GM18517 (cell line): ENCODE data around the gene MYO1B.

Source experiments
- ATAC-seq: cut with Tn5 transposase; IDR thresholded peaks from one replicate; pipeline ENCODE4 v1.9.1; 2021; ENCODE audit warnings: mild to moderate bottlenecking, moderate library complexity; ENCODE audit not compliant: unreplicated experiment

Gene MYO1B

DNA sequence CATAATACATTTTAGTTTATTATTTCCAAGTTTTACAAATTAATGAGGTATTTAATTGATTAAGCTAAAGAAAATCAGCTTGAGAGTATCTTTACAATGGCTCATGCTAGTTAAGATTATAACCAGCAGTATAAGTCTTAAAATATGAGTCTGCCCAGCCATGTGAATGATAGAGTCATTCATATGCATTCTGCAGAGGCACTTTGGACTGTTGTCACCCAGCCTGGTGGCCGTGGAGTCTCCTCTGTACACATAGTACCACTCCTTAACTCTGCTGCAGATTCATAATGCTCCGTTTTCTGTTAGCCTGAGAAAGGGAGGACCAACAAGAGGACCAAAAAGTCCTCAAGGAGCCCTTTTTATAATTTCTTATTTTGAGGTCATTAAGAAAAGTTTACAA lies 148.8 kb downstream of the MYO1B start:
- ATAC-seq = no peak

DNA sequence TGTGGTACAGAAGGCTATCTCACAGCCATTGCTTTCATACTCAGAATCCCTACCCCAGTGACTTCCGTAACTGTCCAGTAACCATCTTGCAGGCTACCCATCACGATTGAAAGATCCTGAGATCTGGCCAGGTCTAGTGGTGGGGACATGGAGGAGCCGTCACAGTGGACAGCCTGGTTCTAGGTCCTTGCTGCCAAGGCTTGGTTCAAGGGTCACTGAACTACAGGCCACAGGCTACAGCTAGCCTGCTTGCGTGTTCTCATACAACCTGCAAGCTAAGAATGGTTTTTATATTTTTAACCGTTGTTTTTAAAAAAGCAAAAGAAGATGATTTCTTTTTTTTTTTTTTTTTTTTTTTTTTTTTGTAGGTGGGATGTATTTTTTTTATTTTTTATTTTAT lies 151.6 kb downstream of the MYO1B start:
- ATAC-seq = no peak

DNA sequence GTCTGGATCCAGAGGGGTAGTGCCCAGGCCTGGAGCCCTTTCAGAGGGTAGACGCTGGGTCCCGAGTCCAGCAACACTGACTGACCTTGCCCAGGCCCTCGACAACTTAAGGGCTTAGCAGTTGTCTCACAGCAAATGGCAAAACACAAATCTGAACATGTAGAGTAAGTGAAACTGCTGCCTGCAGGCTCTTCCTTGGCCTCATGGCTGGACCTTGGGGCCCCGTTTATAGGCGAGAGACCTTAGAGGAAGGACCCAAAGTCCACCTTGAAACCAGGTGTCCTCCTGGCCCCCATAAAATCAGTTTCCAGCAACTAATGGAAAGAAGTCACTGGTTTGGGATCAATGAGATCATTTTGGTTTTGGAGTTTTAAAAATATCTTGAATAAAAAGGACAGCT lies 154.4 kb downstream of the MYO1B start:
- ATAC-seq = no peak

DNA sequence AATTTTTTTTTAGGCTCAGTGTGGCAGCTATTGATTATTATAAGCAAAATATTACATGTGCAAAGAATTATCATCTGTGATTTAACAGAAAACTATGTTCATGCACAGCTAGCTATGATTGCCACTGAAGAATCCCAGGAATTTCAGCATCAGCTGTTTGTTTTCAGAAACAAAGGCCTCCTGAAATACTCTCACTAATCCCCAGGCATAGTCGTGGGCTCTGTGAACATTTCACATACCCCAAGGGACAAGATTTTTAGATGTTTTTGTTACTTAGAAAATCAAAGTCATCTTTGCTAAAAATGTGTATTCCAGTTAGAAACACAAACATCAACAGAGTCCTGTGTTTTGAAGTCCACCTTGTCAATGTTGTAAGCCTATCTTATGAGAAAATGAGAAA lies 156.1 kb downstream of the MYO1B start:
- ATAC-seq = no peak

DNA sequence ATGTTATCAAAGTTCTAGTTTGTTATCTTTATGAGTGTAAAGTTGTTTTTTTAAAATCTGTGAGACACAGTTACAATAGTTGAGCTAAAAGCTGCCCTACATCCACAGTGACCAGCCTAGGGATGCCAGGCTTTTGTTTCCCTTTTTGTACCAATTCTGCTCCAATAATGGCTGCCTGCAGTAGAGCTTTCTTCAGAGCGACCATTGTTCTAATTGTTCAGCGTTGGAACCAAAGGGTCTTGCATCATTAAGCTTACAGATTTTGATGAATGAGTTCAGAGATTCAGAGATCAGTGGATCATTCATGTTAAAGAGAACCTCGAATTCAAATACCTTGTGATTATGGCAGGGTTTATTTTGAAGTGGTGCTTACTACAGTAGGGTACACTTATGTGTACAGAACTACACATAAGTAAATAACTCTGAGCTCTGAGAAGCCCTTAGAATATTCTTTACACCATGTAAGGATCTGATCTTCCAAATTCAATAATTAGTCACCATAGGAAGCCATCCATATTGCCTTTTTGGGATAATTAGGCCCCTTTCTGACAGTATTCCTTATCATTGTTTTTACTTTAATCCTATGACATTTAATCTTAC lies 157.9 kb downstream of the MYO1B start:
- ATAC-seq = no peak

DNA sequence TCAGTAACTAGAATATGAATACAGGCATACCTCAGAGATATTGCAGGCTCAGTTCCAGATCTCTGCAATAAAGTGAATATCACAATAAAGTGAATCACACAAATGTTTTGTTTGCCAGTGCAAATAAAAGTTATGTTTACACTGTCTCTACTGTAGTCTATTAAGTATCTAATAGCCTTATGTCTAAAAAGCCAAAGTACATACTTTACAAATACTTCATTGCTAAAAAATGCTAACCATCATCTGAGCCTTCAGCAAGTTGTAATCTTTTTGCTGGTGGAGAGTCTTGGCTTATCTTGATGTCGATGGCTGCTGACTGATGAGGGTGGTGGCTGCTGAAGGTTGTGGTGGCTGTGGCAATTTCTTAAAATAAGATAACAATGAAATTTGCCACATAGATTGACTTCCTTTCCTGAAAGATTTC lies 159.4 kb downstream of the MYO1B start:
- ATAC-seq = no peak

DNA sequence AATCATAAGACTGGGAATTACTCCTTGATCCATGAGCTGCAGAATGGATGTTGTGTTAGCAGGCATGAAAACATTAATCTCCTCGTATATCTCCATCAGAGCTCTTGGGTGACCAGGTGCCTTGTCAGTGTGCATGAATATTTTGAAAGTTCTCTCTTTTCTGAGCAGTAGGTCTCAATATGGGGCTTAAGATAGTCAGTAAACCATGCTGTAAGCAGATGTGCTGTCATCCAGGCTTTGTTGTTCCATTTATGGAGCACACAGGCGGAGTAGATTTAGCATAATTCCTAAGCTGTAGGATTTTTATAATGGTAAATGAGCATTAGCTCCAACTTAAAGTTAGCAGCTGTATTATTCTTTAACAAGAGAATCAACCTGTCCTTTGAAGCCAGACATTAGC lies 160.3 kb downstream of the MYO1B start:
- no peak for ATAC-seq

DNA sequence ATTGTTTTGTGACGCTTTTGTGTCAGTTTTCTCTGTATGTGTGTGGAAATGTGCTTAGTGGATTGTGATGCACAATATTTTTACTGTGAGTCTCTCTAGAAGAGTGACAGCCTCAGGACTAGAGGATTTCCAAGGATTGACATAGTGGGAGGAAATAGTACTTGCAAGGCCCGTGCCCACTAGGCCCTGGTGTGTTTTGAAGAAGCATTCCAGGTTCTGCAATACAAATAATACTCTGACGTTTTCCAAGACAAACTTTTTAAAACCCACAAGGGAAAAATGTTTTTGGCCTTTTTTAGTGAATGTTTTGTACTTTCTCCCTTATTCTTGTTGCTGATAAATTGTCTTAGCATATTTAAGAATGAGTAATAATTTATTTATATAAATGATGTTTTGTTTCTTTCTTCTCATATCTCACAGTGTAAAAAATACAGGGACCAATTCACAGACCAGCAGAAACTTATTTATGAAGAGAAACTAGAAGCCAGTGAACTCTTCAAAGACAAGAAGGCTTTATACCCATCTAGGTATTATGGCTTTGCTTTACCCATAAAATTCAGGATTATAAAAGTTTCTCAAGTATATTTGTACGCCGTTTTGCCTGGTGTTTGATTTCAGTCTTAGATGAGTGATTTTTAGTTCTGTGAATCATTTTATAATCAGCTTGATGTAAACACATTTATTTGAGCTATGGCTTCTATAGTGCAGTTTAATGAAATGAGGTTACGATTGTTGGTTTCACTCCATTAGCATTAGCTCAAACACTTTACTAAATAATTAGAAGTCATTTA lies 165.6 kb downstream of the MYO1B start:
- ATAC-seq = no peak

DNA sequence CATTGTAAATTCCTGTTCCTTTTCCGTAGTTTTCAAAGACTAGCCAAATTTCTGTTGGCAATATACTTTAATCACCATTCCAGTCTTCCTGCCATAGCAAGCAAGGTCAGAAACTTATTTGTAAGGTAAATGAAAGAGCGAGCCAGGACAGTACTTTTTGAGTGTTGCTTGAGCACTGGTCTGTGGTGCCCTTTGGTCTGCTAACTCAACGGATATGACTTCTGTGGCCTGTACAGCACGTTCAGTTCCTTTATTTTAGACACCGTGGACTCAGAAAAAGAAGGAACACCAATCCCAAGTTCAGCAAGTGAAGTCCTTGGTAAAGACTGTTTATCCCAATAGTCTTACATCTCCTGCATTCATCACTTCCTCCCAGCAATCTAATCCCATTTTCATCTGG lies 166.3 kb downstream of the MYO1B start:
- ATAC-seq = no peak

DNA sequence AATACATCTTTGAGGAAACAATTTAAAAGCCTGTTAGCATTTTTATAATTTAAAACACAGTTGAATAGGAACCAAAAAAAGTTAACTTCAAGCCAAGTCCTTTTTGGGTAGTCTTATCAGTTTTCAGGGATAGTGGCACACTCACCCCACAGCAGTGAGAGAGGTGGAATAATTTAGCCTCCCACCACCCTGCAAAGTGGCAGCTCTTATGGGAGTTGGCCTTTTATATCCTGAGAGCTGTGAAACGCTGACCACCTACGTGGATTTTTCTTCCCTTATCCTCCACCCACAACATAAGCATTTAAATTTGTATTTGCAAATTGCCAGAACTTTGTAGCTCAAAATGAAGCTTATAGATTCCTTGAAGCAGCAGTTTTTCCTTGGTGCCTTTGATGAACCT lies 167.1 kb downstream of the MYO1B start:
- no peak for ATAC-seq

DNA sequence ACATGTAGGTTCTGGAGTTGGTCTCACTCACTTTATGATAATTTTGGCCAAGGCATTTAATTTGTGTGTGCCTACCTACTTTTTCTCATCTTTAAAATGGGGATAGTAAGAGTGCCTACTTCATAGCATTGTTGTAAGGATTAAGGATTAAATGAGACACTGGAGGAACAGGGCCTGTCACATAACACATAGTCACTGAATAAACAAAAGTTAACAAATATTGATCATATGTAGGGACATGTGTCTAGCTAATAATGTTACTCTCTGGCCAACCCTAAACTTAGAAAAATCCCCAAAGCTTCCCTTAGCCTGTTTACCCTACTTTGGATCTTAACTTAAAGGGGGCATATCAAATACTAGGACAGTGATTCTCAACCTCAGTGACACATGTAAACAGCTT lies 169.9 kb downstream of the MYO1B start:
- ATAC-seq = no peak

DNA sequence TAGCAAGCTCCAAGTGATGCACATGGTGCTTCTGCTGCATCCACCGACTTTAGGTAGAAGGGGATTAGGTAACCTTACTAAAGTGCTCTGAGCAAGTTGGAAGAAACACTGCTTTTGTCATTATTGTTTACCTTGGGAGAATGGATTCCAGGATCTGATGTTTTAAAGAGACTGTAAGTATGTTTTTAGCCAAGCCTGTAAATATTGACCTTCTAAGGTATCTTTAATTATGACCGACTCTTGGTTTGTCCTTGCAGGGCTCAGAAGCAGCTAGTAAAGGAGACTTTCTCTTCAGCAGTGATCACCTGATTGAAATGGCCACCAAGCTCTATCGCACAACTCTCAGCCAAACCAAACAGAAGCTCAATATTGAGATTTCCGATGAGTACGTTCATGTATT lies 170.7 kb downstream of the MYO1B start:
- ATAC-seq = no peak

DNA sequence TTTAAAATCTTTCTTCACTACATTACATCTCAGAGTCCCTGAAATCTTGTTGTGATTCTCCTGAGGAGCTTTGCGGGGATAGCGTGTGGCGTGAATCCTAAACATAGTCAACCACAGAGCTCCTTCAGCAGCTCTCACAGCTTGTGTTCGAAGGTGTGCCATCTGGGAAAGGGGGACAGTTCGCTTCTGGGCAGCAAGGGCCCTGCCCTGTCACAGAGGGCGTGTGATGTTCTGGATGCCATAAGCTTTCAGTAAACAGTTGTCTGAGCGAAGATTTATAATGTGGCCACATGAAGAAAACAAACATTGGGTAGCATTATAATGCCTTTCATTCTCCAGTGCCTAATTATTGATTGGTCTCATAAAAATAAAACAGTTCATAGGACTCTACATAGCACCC lies 172.5 kb downstream of the MYO1B start:
- no peak for ATAC-seq

DNA sequence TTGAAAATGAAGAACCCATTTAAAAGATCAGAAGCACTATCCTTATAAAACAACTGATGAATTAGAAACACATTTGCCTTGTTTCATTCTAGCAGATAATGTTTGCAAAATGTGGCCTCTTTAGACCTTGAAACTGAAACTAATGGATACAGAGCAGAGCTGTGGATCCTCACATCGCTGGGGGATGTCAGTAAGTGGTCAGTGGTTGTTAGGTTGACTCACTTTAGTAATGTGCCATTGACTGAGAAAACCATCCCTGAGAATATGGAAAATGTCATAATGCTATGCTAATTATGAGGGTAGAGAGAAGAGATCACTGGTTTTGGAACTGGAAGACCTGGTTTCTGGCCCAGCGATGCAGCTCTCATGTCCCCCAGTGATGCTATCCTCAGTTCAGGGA lies 176.7 kb downstream of the MYO1B start:
- ATAC-seq = no peak

DNA sequence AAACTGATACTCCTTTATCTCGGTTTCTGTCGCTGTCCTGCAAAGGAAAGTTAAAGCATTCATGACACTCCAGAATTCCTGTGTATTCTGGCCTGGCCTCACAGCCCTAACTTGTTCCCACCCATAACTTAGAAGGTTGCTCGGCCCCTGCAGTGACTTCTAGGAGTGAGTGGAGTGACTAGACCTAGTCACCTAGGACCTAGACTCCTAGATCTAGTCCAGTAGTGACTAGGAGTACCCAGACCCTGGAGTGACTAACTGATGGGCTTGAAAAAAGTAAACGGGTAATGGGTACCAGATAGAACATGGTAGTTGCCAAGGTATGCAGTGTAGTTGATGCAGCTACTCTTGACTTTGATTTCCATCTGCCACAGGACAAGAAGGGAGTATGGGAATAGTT lies 181.8 kb downstream of the MYO1B start:
- ATAC-seq = no peak

DNA sequence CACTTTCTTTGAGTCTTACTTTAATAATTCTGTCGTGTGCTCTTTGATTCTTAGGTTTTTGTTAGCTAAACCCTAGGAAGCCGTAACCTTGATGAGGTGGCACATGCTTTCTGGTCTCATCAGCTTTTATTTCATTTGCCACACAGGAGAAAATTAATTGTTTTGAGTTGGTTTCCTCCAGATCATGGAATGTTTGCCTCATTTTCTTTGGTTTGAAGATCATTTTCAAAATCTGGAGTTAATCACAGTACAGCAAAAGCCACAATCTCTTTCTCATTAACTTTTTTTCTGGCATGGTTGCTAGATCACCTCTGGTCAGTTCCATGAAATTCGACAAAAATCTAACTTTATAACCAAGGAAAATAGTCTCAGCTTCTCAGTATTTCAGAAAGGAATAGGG lies 182.9 kb downstream of the MYO1B start:
- no peak for ATAC-seq

DNA sequence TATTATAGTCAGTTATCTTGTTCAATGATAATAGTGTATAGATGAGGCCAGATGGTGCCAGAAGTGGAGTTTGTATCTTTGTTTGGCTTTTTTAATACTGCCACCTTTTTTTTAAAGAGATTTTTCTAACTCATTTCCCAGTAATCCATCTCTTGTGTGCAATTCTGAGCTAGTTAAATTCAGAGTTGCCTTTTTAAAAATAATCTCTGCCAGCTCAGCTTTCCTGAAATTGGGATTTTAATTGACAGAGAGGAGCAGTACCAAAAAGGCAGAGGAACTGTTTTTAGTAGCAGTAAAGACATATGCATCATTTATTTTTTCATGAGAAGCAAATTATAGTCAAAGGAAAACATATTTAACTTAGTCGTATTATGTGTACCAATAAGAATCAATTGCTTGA lies 185.3 kb downstream of the MYO1B start:
- no peak for ATAC-seq

DNA sequence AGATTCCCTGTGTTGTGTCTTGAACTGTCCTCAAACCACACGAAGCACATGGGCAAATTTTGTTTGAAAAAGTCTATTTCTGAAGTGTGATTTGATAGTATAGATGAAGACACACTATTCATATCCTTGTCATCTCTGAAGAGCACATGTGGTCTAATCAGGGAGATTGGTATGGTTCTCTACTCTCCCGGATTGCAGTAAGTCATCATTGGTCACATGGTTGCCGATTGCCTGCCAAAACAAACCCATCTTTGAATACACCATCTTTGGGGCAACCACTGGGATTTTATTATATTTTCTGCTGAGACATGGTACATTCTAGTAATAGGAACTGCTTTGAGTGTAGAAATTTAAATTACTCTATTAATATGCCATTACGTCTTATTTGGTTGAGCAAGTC lies 186.9 kb downstream of the MYO1B start:
- no peak for ATAC-seq

DNA sequence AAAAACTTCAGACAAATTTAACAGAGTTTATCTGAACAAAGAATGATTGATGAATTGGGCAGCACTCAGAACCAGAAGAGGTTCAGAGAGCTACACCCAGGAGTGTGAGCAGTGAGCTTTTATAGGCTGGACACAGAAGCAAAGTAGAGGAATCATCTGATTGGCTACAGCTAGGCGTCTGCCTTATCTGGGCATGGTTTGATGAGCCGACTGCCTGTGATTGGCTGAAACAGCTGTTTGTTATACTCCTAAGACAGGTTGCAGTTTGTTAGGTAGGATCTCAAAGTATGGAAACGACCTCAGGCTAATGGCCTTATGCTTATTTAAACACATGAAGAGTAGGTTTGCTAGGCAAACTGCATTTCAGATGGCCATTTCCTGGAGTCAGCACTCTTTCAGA lies 188.9 kb downstream of the MYO1B start:
- no peak for ATAC-seq

DNA sequence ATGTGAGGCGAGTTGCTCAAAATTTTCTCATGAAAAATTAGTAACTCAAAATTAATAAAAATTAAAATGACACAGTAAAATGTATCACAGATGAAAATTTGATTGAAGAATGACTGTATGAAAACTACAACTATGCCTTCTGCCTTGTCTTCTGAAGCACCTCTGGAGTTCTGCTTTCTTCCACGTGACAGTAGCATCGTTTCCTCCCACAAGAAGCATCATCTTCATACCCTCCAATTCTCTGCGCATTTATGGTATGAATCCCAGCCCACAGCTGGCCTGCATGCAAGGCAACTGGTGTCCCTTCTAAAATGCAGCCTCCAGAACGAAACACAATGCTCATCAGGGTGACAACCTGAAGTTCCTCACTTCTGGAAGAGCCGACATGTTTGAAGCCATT lies 189.9 kb downstream of the MYO1B start:
- ATAC-seq = no peak

DNA sequence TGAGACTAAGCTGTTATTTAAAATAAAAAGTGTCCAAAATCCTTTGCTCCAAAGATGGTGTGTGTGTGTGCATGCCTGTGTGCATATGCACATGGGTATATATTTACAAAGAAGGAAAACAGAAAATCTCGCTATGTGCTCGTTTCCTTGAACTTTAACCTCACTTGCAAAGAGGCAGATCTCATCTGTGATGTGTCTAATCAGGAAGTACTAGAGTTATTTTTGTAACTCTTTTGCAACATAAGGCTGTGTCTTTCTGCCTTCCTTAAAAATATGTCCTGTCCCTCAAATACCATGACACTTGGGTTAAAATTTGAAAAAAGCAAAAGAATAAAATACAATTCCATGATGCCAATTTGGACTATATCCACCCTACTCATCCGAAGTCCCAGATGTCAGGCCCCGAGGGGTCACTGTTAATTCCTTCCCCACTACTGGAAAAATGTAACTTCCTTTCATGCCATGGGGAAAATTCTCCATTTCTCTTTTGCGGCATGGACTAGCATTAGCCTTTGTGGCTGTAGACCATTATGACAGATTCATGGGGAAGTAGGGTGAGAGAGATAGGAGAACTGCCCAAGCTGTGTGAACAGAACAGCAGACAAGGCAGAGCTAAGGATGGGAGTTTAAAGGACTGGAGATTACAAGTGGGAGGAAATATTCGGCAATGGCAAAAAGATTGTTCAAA lies 191.3 kb downstream of the MYO1B start:
- no peak for ATAC-seq

DNA sequence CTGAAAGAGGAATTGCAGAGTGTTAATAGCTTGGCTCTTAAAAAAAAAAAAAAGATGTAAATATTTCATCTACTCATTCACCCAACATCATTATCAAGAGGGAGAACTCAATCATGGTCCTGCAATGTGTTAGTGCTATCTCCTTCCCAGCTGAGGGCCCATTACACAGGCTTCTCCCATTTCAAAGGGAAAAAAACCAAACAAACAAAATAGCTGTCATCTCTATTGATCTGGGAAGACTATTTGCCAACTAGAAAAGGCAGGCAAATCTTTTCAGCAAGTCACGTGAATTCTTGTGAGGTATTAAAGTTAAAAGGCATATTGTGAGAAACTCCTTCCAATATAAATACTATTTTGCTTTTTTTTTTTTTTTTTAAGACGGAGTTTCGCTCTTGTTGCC lies 194.3 kb downstream of the MYO1B start:
- no peak for ATAC-seq
